HepG2 (cell line): ENCODE results near the gene SYT13. TPM values are rescaled to one million over a fixed set of nuclear protein-coding genes. Genes with fewer than 3 reads are reported as not detected.

Experiments used
- ATAC-seq: fragments of 200-7000 bp; cut with Tn5 transposase; 3 replicates; pipeline ENCODE4 v1.9.1; 2020; ENCODE audit warnings: mild to moderate bottlenecking, moderate library complexity
- BruUV-seq: library from RNA; stranded (reverse); fragments of 400-500 nt; replicated peaks from 2 replicates; lab custom pipeline; 2021; lab: Mats Ljungman, UMichigan
- CTCF ChIA-PET: fragments of 300-600 bp; formaldehyde crosslinking; extraction: SDS; loops from one replicate; lab custom pipeline; 2021; ENCODE audit warnings: low total read pairs, inconsistent platforms, low intra/inter-chr PET ratio; lab: Yijun Ruan, JAX
- POLR2A ChIA-PET: fragments of 350-600 bp; sonication (Branson Sonifier 250); formaldehyde crosslinking; loops from one replicate; lab custom pipeline; 2020; ENCODE audit warnings: antibody characterized with exemption, inconsistent platforms; lab: Yijun Ruan, JAX
- DNase-seq: peaks from one replicate; pipeline ENCODE4 v3.0.0-alpha.2; 2015; ENCODE audit warnings: low spot score
- FAIRE-seq: peaks from 3 replicates; lab custom pipeline; 2011; peaks lifted over from hg19 to GRCh38; lab: Jason Lieb, UNC
- H2AFZ ChIP-seq: one replicate; pipeline ENCODE4 v1.6.1; 2011; ENCODE audit warnings: low read length, inconsistent platforms
- H3K27ac ChIP-seq: fragments of 300-600 bp; 3 replicates; pipeline ENCODE4 v1.8.0; 2011; ENCODE audit warnings: mixed run types, mild to moderate bottlenecking, mixed read lengths, low read length, inconsistent platforms; ENCODE audit not compliant: insufficient read depth; ENCODE audit errors: extremely low read length
- H3K27me3 ChIP-seq, 2 experiments: fragments of 200-600 bp in 1 of 2; 2 replicates in 1 of 2; 3 replicates in 1 of 2; pipeline versions ENCODE4 v1.6.0 to v1.8.0; 2011; ENCODE audit warnings: low read length in 2 of 2, mild to moderate bottlenecking in 2 of 2, moderate library complexity in 2 of 2, inconsistent platforms in 1 of 2; ENCODE audit not compliant: insufficient read depth in 2 of 2, control insufficient read depth in 1 of 2
- H3K36me3 ChIP-seq, 2 experiments: fragments of 200-600 bp in 1 of 2; replicated peaks in 1 of 2; 2 replicates in 1 of 2; 3 replicates in 1 of 2; pipeline versions ENCODE4 v1.5.1 to v1.8.0; 2011; ENCODE audit warnings: low read length in 2 of 2, inconsistent platforms in 1 of 2; ENCODE audit not compliant: insufficient read depth in 2 of 2, control insufficient read depth in 1 of 2
- H3K4me1 ChIP-seq: 2 replicates; pipeline ENCODE4 v1.5.1; 2012; ENCODE audit warnings: low read length, inconsistent platforms; ENCODE audit not compliant: insufficient read depth
- H3K4me2 ChIP-seq: 2 replicates; pipeline ENCODE4 v1.6.0; 2011; ENCODE audit warnings: low read depth, low read length, inconsistent platforms
- H3K4me3 ChIP-seq, 3 experiments: fragments of 200-600 bp in 1 of 3; sonication (generic), shearing (Covaris generic) in 1 of 3; replicated peaks in 1 of 3; 2 replicates each; pipeline ENCODE4 v1.5.1; 2011 to 2016; ENCODE audit warnings: low read length in 3 of 3, inconsistent platforms in 2 of 3, low read depth in 2 of 3, mild to moderate bottlenecking in 2 of 3, control low read depth in 1 of 3, mixed read lengths in 1 of 3; ENCODE audit not compliant: insufficient read depth in 1 of 3
- H3K79me2 ChIP-seq: one replicate; pipeline ENCODE4 v1.6.1; 2011; ENCODE audit warnings: low read length, inconsistent platforms; ENCODE audit not compliant: insufficient read depth
- H3K9ac ChIP-seq: 2 replicates; pipeline ENCODE4 v1.6.0; 2011; ENCODE audit warnings: mild to moderate bottlenecking, low read depth, low read length, inconsistent platforms; ENCODE audit not compliant: insufficient read depth
- H3K9me3 ChIP-seq: 2 replicates; pipeline ENCODE4 v1.5.1; 2012; ENCODE audit warnings: mild to moderate bottlenecking, low read length
- H4K20me1 ChIP-seq: 2 replicates; pipeline ENCODE4 v1.6.0; 2011; ENCODE audit warnings: inconsistent platforms, mild to moderate bottlenecking, low read length, moderate library complexity; ENCODE audit not compliant: insufficient read depth
- EED ChIP-seq: sonication (generic); formaldehyde crosslinking; IDR thresholded peaks from 2 replicates; pipeline ENCODE4 v1.5.0; 2020; ENCODE audit warnings: mild to moderate bottlenecking, missing genetic modification reagents
- FOXC1 ChIP-seq: sonication (generic); formaldehyde crosslinking; IDR thresholded peaks from 2 replicates; pipeline ENCODE4 v1.8.0; 2022; ENCODE audit warnings: mild to moderate bottlenecking, missing genetic modification reagents, borderline replicate concordance
- NR2F6 ChIP-seq, 2 experiments: IDR thresholded peaks; 2 replicates each; pipeline ENCODE4 v1.6.1; 2016; ENCODE audit warnings: antibody characterized with exemption in 1 of 2, mild to moderate bottlenecking in 1 of 2
- SP140L ChIP-seq: sonication (generic); formaldehyde crosslinking; IDR thresholded peaks from 2 replicates; pipeline ENCODE4 v1.4.0; 2020; ENCODE audit warnings: missing genetic modification reagents, borderline replicate concordance
- WGBS: methylation state at CpG from one replicate; pipeline ENCODE4 v1.1.6; 2017; ENCODE audit warnings: low lambda C conversion rate; 5-methylcytosine and 5-hydroxymethylcytosine counted together
- in situ Hi-C: cut with HindIII; loops from 2 replicates; pipeline ENCODE4 v1.10.0; 2017; ENCODE audit warnings: low pct_unique_long_range_greater_than_20kb; ENCODE audit not compliant: extremely low pct_ligation_motif_present
- intact Hi-C: fragments of 100-400 bp; cut with micrococcal nuclease; formaldehyde crosslinking; loops from one replicate; pipeline ENCODE4 v1.10.0; 2022; ENCODE audit not compliant: unreplicated experiment
- polyA plus RNA-seq, 8 experiments: library from polyadenylated mRNA; depleted of rRNA in 3 of 8; stranded (reverse) in 7 of 8; unstranded in 1 of 8; fragments of >200 nt; fragmentation: Illumina TruSeq in 4 of 8; extraction: Trizol in 4 of 8; gene quantifications; 2 replicates each; pipeline versions ENCODE4 v1.2.1 to v1.2.3, GENCODE V29; 2011 to 2016; ENCODE audit warnings: low read depth in 4 of 8, missing spikeins in 1 of 8, mixed read lengths in 1 of 8; ENCODE audit not compliant: insufficient read depth in 1 of 8
- total RNA-seq, 5 experiments: library from RNA; depleted of rRNA; stranded (reverse); fragments of >200 nt; fragmentation: Illumina TruSeq; extraction: Trizol; gene quantifications; 2 replicates each; pipeline ENCODE4 v1.2.3, GENCODE V29; 2016; ENCODE audit warnings: low read depth in 1 of 5
- TF ChIP-seq, protein P1 (sequence below): sonication (generic); formaldehyde crosslinking; IDR thresholded peaks from 2 replicates; pipeline ENCODE4 v1.4.0; 2020; ENCODE audit warnings: missing genetic modification reagents; ENCODE audit errors: not compliant biosample characterization
- TF ChIP-seq, protein P2 (sequence below): sonication (generic); formaldehyde crosslinking; IDR thresholded peaks from 2 replicates; pipeline ENCODE4 v1.4.0; 2020; ENCODE audit warnings: missing genetic modification reagents
- TF ChIP-seq, protein P3 (sequence below): sonication (generic); formaldehyde crosslinking; IDR thresholded peaks from one replicate; pipeline ENCODE4 v1.5.1; 2020; ENCODE audit warnings: mild to moderate bottlenecking, missing genetic modification reagents; ENCODE audit errors: not compliant biosample characterization

SYT13 gene
- total and polyA plus RNA-seq, 2 of the 13 experiments (the other 11 are each of a cell fraction or from before 2014, with no cell fraction given): 0.02 to 0.13 TPM

DNA sequence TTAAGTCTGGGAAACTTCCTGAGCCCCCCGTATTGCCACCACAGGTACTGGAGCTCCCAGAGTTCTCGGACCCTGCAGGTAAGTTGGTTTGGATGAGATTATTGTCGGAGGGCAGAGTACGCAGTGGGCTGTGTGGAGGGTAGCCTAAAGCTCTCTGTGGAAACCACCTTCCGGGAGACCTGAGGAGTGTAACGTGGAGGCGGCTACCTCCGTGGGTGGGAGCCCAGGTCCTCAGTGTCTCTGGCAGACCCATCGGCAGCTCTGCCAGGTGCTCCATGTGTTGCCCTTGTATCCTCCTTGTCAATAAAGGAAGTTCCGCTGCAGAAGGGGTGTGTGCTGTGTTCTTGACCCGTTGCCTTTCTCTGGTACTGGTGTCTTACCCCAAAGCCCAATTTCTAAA is 61.4 kb downstream of the SYT13 start (continued):
- TF ChIP-seq, protein P1, sequence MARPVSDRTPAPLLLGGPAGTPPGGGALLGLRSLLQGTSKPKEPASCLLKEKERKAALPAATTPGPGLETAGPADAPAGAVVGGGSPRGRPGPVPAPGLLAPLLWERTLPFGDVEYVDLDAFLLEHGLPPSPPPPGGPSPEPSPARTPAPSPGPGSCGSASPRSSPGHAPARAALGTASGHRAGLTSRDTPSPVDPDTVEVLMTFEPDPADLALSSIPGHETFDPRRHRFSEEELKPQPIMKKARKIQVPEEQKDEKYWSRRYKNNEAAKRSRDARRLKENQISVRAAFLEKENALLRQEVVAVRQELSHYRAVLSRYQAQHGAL (CRISPR knock-in tag): no peak
- TF ChIP-seq, all 625 proteins: peak for 0

DNA sequence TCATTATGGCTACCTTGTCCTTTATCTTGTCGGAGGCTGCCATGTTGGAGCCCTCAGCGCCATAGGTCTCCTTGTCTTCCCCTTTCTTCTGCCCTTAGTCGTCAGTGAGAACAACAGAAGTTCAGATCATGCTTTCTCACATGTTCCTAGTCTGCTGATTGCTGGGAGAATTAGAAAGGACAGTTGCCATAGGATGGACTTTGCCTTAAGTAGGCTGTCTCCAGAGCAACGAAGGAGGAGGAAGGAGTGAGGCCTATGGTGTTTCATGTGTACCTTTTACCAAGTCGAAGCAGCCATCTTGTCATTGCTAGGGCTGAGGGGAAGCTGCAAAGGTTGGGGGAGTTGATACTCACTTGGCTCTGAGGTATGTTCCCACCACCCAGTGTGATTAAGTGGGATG is 62.6 kb downstream of the SYT13 start:
- intact Hi-C loops: no loop called here
- Histone ChIP-seq H3K36me3 (peaks cover 2 to 13% of the 10 kb centered on the region in 2 experiments; a peak in 4 of 5 replicates), H3K4me2 (no peak overlapping the region), H3K9me3 (no peaks in the 10 kb centered on the region), H3K27ac (no peak overlapping the region), H3K9ac (no peak overlapping the region), H3K4me3 (no peak overlapping the region), H4K20me1 (no peaks in the 10 kb centered on the region), H3K27me3 (no peaks in the 10 kb centered on the region), H3K4me1 (no peaks in the 10 kb centered on the region), H3K79me2 (no peaks in the 10 kb centered on the region), H2AFZ (no peak overlapping the region)
- ChIA-PET POLR2A (no interaction called here), CTCF (no interaction called here)
- FAIRE-seq: no peak
- BruUV-seq: no TSS peak
- WGBS: 89% methylated on average over 5 of the region's 5 CpGs
- in situ Hi-C loops: no loop called here
- no peak for DNase-seq
- no peak for ATAC-seq
- TF ChIP-seq SP140L (no peak), EED (CRISPR knock-in tag) (no peak), FOXC1 (CRISPR knock-in tag) (no peak), NR2F6 (IDR thresholded peaks at IDR 0.05) (no peak), NR2F6 (CRISPR knock-in tag; IDR thresholded peaks at IDR 0.05) (no peak)
- TF ChIP-seq, protein P2, sequence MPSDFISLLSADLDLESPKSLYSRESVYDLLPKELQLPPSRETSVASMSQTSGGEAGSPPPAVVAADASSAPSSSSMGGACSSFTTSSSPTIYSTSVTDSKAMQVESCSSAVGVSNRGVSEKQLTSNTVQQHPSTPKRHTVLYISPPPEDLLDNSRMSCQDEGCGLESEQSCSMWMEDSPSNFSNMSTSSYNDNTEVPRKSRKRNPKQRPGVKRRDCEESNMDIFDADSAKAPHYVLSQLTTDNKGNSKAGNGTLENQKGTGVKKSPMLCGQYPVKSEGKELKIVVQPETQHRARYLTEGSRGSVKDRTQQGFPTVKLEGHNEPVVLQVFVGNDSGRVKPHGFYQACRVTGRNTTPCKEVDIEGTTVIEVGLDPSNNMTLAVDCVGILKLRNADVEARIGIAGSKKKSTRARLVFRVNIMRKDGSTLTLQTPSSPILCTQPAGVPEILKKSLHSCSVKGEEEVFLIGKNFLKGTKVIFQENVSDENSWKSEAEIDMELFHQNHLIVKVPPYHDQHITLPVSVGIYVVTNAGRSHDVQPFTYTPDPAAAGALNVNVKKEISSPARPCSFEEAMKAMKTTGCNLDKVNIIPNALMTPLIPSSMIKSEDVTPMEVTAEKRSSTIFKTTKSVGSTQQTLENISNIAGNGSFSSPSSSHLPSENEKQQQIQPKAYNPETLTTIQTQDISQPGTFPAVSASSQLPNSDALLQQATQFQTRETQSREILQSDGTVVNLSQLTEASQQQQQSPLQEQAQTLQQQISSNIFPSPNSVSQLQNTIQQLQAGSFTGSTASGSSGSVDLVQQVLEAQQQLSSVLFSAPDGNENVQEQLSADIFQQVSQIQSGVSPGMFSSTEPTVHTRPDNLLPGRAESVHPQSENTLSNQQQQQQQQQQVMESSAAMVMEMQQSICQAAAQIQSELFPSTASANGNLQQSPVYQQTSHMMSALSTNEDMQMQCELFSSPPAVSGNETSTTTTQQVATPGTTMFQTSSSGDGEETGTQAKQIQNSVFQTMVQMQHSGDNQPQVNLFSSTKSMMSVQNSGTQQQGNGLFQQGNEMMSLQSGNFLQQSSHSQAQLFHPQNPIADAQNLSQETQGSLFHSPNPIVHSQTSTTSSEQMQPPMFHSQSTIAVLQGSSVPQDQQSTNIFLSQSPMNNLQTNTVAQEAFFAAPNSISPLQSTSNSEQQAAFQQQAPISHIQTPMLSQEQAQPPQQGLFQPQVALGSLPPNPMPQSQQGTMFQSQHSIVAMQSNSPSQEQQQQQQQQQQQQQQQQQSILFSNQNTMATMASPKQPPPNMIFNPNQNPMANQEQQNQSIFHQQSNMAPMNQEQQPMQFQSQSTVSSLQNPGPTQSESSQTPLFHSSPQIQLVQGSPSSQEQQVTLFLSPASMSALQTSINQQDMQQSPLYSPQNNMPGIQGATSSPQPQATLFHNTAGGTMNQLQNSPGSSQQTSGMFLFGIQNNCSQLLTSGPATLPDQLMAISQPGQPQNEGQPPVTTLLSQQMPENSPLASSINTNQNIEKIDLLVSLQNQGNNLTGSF: no peak
- TF ChIP-seq, protein P3, sequence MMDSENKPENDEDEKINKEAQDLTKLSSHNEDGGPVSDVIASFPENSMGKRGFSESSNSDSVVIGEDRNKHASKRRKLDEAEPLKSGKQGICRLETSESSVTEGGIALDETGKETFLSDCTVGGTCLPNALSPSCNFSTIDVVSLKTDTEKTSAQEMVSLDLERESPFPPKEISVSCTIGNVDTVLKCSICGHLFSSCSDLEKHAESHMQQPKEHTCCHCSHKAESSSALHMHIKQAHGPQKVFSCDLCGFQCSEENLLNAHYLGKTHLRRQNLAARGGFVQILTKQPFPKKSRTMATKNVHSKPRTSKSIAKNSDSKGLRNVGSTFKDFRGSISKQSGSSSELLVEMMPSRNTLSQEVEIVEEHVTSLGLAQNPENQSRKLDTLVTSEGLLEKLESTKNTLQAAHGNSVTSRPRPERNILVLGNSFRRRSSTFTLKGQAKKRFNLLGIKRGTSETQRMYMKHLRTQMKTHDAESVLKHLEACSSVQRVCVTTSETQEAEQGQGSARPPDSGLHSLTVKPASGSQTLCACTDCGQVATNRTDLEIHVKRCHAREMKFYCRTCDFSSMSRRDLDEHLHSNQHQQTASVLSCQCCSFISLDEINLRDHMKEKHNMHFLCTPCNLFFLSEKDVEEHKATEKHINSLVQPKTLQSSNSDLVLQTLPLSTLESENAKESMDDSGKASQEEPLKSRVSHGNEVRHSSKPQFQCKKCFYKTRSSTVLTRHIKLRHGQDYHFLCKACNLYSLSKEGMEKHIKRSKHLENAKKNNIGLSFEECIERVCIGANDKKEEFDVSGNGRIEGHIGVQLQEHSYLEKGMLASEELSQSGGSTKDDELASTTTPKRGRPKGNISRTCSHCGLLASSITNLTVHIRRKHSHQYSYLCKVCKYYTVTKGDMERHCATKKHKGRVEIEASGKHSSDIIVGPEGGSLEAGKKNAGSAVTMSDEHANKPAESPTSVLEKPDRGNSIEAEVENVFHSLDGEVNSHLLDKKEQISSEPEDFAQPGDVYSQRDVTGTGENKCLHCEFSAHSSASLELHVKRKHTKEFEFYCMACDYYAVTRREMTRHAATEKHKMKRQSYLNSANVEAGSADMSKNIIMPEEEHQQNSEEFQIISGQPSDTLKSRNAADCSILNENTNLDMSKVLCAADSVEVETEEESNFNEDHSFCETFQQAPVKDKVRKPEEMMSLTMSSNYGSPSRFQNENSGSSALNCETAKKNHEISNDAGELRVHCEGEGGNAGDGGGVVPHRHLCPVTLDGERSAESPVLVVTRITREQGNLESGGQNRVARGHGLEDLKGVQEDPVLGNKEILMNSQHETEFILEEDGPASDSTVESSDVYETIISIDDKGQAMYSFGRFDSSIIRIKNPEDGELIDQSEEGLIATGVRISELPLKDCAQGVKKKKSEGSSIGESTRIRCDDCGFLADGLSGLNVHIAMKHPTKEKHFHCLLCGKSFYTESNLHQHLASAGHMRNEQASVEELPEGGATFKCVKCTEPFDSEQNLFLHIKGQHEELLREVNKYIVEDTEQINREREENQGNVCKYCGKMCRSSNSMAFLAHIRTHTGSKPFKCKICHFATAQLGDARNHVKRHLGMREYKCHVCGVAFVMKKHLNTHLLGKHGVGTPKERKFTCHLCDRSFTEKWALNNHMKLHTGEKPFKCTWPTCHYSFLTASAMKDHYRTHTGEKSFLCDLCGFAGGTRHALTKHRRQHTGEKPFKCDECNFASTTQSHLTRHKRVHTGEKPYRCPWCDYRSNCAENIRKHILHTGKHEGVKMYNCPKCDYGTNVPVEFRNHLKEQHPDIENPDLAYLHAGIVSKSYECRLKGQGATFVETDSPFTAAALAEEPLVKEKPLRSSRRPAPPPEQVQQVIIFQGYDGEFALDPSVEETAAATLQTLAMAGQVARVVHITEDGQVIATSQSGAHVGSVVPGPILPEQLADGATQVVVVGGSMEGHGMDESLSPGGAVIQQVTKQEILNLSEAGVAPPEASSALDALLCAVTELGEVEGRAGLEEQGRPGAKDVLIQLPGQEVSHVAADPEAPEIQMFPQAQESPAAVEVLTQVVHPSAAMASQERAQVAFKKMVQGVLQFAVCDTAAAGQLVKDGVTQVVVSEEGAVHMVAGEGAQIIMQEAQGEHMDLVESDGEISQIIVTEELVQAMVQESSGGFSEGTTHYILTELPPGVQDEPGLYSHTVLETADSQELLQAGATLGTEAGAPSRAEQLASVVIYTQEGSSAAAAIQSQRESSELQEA (CRISPR knock-in tag): no peak
